Spleen (tissue), 11 donors: ENCODE measurements around the gene TRPV4. TPM values are rescaled to one million over a fixed set of nuclear protein-coding genes. Genes with fewer than 3 reads are reported as not detected.

Source experiments
- DNase-seq: peaks from one replicate; pipeline ENCODE4 v3.0.0-alpha.2; 2020
- H3K27ac ChIP-seq, 8 donors: fragments of 200-600 bp; sonication (generic) in 7 of 8; 1 replicate in 4 of 8; 2 replicates in 4 of 8; pipeline versions ENCODE4 v1.5.0 to v1.8.0; 2016 to 2021; ENCODE audit warnings: inconsistent platforms in 4 of 8, mild to moderate bottlenecking in 4 of 8, moderate library complexity in 1 of 8
- H3K27me3 ChIP-seq, 7 donors: fragments of 200-600 bp; sonication (generic) in 6 of 7; replicated peaks in 1 of 7; 1 replicate in 4 of 7; 2 replicates in 3 of 7; pipeline versions ENCODE4 v1.5.0 to v1.8.0; 2016 to 2021; ENCODE audit warnings: inconsistent platforms in 3 of 7, mild to moderate bottlenecking in 1 of 7
- H3K36me3 ChIP-seq, 6 donors: fragments of 200-600 bp; sonication (generic) in 5 of 6; 1 replicate in 4 of 6; 2 replicates in 2 of 6; pipeline versions ENCODE4 v1.5.0 to v1.8.0; 2016 to 2021; ENCODE audit warnings: inconsistent platforms in 2 of 6
- H3K4me1 ChIP-seq, 6 donors: fragments of 200-600 bp; sonication (generic) in 5 of 6; 1 replicate in 3 of 6; 2 replicates in 3 of 6; pipeline versions ENCODE4 v1.5.0 to v1.8.0; 2016 to 2021; ENCODE audit warnings: inconsistent platforms in 3 of 6
- H3K4me3 ChIP-seq, 8 donors: fragments of 200-600 bp; sonication (generic) in 7 of 8; 1 replicate in 4 of 8; 2 replicates in 4 of 8; pipeline versions ENCODE4 v1.5.0 to v1.8.0; 2016 to 2021; ENCODE audit warnings: inconsistent platforms in 4 of 8, mild to moderate bottlenecking in 4 of 8, moderate library complexity in 2 of 8
- H3K9me3 ChIP-seq, 8 donors: fragments of 200-600 bp; sonication (generic) in 7 of 8; 1 replicate in 4 of 8; 2 replicates in 4 of 8; pipeline versions ENCODE4 v1.5.0 to v1.8.0; 2016 to 2021; ENCODE audit warnings: inconsistent platforms in 4 of 8
- CTCF ChIP-seq, 11 experiments: fragments of 200-600 bp in 7 of 11; fragments of 450-650 bp in 4 of 11; sonication (generic) in 4 of 11; IDR thresholded peaks in 8 of 11; conservative IDR thresholded peaks in 3 of 11; 1 replicate in 7 of 11; 2 replicates in 4 of 11; pipeline versions ENCODE4 v1.4.0 to v1.8.0; 2016 to 2021; ENCODE audit warnings: antibody characterized with exemption in 11 of 11, inconsistent platforms in 4 of 11, mild to moderate bottlenecking in 1 of 11
- POLR2A ChIP-seq, 3 donors: fragments of 450-650 bp; IDR thresholded peaks; one replicate each; pipeline ENCODE4 v1.5.1; 2017; ENCODE audit warnings: antibody characterized with exemption in 3 of 3, mild to moderate bottlenecking in 1 of 3
- POLR2AphosphoS5 ChIP-seq, 3 donors: sonication (generic); formaldehyde crosslinking; IDR thresholded peaks; one replicate each; pipeline ENCODE4 v1.5.1; 2017; ENCODE audit warnings: antibody characterized with exemption in 3 of 3
- WGBS, 5 donors: extraction: QIAGEN DNeasy Blood & Tissue Kit in 3 of 5; methylation state at CpG; one replicate each; pipeline versions ENCODE4 v1.1.5 to v1.1.7; 2013 to 2018; 5-methylcytosine and 5-hydroxymethylcytosine counted together
- intact Hi-C: fragments of 100-400 bp; cut with DNase I; formaldehyde crosslinking; loops from one replicate; pipeline ENCODE4 v1.15.0; 2023; ENCODE audit warnings: low total_unique reads
- polyA plus RNA-seq, 3 donors: library from polyadenylated mRNA; stranded (reverse); fragments of 200-250 nt; gene quantifications; one replicate each; pipeline ENCODE4 v1.2.1, GENCODE V29; 2013
- total RNA-seq, 7 donors: library from RNA; depleted of rRNA in 3 of 7; stranded (reverse); fragments of >200 nt in 3 of 7; fragmentation: NEBNext Ultra II Directional in 4 of 7; extraction: Animal tissue kit (Norgen Biotek cat#: 25700) in 4 of 7; gene quantifications; one replicate each; pipeline versions ENCODE4 v1.1.0 to v1.2.1, GENCODE V29; 2016 to 2021
- donor health status: healthy with polysubstance abuse.
- donor health status: DM: no; HTN: no; CAD: no; lungs with moderate emphysema.
- donor health status: DM: no; HTN: no; CAD: no.
- donor health status: Bipolar disorder and iron deficiency.
- donor health status: healthy.
- donor health status: DM: no; HTN: no; CAD: no.
- donor health status: DM: yes; HTN: yes; CAD: no.

Gene TRPV4
- total and polyA plus RNA-seq, 10 donors, result 0.49 to 8.0 (median 4.4) TPM

- H3K9me3 ChIP-seq, result no peaks in the 10 kb centered on the region
- H3K36me3 ChIP-seq, result no peaks in the 10 kb centered on the region
- no peaks in the 10 kb centered on the region for H3K27me3 ChIP-seq
- intact Hi-C loops, result loop anchor here (10.0 kb wide), 1 partner anchor 81 kb away; the partner anchor contains the start of gene GLTP
- peaks cover 0 to 7% (median 4%) of the 10 kb centered on the region in 6 donors for H3K4me1 ChIP-seq
- TF ChIP-seq POLR2A (IDR thresholded peaks at IDR 0.05) (no peak), CTCF (IDR thresholded peaks at IDR 0.05 in 8 of 11, conservative IDR thresholded peaks at IDR 0.05 in 3 of 11) (no peak), POLR2AphosphoS5 (IDR thresholded peaks at IDR 0.05) (no peak)
- H3K4me3 ChIP-seq, result no peak overlapping the region
- no peak for DNase-seq
- 81 to 90% (median 83%) methylated on average over 3 of the region's 3 CpGs for WGBS, 5 donors
- H3K27ac ChIP-seq, result no peak overlapping the region
Measured at GRCh38 chr12:109803678-109804077, 29.5 kb downstream of the TRPV4 start.

- no peak for DNase-seq
- Histone ChIP-seq H3K27ac (no peak overlapping the region), H3K9me3 (no peaks in the 10 kb centered on the region), H3K27me3 (no peaks in the 10 kb centered on the region), H3K4me3 (no peak overlapping the region), H3K36me3 (no peaks in the 10 kb centered on the region), H3K4me1 (peaks cover 0 to 11% (median 4%) of the 10 kb centered on the region in 6 donors)
- TF ChIP-seq POLR2AphosphoS5 (IDR thresholded peaks at IDR 0.05) (no peak), CTCF (IDR thresholded peaks at IDR 0.05 in 8 of 11, conservative IDR thresholded peaks at IDR 0.05 in 3 of 11) (no peak), POLR2A (IDR thresholded peaks at IDR 0.05) (no peak)
- intact Hi-C loops, result loop anchor here (10.0 kb wide), 1 partner anchor 82 kb away; the partner anchor contains the start of gene GLTP
- 90 to 98% (median 92%) methylated on average over 15 of the region's 15 CpGs for WGBS, 5 donors
Measured at GRCh38 chr12:109802828-109803227, 30.4 kb downstream of the TRPV4 start.

GRCh38 chr12:109800536-109800935 lies 32.7 kb downstream of the TRPV4 start:
- no peak overlapping the region for H3K27ac ChIP-seq
- no peaks in the 10 kb centered on the region for H3K9me3 ChIP-seq
- no peak for DNase-seq
- TF ChIP-seq POLR2A (IDR thresholded peaks at IDR 0.05) (no peak), POLR2AphosphoS5 (IDR thresholded peaks at IDR 0.05) (no peak), CTCF (IDR thresholded peaks at IDR 0.05 in 8 of 11, conservative IDR thresholded peaks at IDR 0.05 in 3 of 11) (no peak)
- H3K4me1 ChIP-seq, result peaks cover 0 to 9% (median 4%) of the 10 kb centered on the region in 6 donors
- no peaks in the 10 kb centered on the region for H3K36me3 ChIP-seq
- intact Hi-C loops, result loop anchor here (10.0 kb wide), 1 partner anchor 84 kb away; the partner anchor contains the start of gene GLTP
- no peak overlapping the region for H3K4me3 ChIP-seq
- WGBS, 5 donors, result 87 to 95% (median 90%) methylated on average over 13 of the region's 13 CpGs
- peaks cover 0 to 11% (median 0%) of the 10 kb centered on the region in 7 donors for H3K27me3 ChIP-seq

- H3K9me3 ChIP-seq, result no peaks in the 10 kb centered on the region
- TF ChIP-seq POLR2AphosphoS5 (IDR thresholded peaks at IDR 0.05) (no peak), POLR2A (IDR thresholded peaks at IDR 0.05) (no peak), CTCF (IDR thresholded peaks at IDR 0.05 in 8 of 11, conservative IDR thresholded peaks at IDR 0.05 in 3 of 11) (no peak)
- no peak overlapping the region for H3K4me3 ChIP-seq
- intact Hi-C loops, result no loop called here
- 86 to 92% (median 91%) methylated on average over 19 to 20 of the region's 20 CpGs for WGBS, 5 donors
- H3K27ac ChIP-seq, result no peak overlapping the region
- DNase-seq, result no peak
- peaks cover 0 to 20% (median 0%) of the 10 kb centered on the region in 7 donors for H3K27me3 ChIP-seq
- H3K36me3 ChIP-seq, result no peaks in the 10 kb centered on the region
- peaks cover 0 to 4% (median 0%) of the 10 kb centered on the region in 6 donors for H3K4me1 ChIP-seq
Measured at GRCh38 chr12:109798691-109799090, 34.5 kb downstream of the TRPV4 start.
